SK-N-SH treated with all-trans-retinoic acid at 6 μM for 48 hours (cell line): ENCODE data around the gene FGF5.

ENCODE experiments used
- ARNTL ChIP-seq: fragments of 450-650 bp; formaldehyde crosslinking; IDR thresholded peaks from 2 replicates; pipeline ENCODE4 v1.5.0; 2020; ENCODE audit warnings: low read depth, mild to moderate bottlenecking, moderate library complexity, borderline replicate concordance
- CSRNP3 ChIP-seq: fragments of 250-450 bp; sonication (Bioruptor Pico); IDR thresholded peaks from 2 replicates; pipeline ENCODE4 v1.5.1; 2021; ENCODE audit warnings: mild to moderate bottlenecking, moderate library complexity
- ZC3H10 ChIP-seq: fragments of 250-450 bp; sonication (Bioruptor Pico); IDR thresholded peaks from 2 replicates; pipeline ENCODE4 v1.5.1; 2021; ENCODE audit warnings: mild to moderate bottlenecking, moderate library complexity

- no peak for TF ChIP-seq ZC3H10 (CRISPR knock-in tag)
- no peak for TF ChIP-seq CSRNP3
- TF ChIP-seq ARNTL (CRISPR knock-in tag): no peak
Observed at GRCh38 chr4:80279751-80280150, 13.3 kb downstream of the FGF5 start.
